ENCODE data around the gene EXD3.

Gene EXD3

GRCh38 chr9:137320555-137321384 is 102.2 kb downstream of the EXD3 start:
- Histone ChIP-seq H3K4me3 (ENCODE audit: extremely low read depth, insufficient read depth, low read length, poor library complexity, severe bottlenecking) (no peak overlapping the region), H3K4me1 (ENCODE audit: control insufficient read depth, insufficient read depth, low read length, poor library complexity, severe bottlenecking) (peaks cover 14% of the 10 kb centered on the region), H3K36me3 (ENCODE audit: control insufficient read depth, insufficient read depth, low read length) (no peaks in the 10 kb centered on the region), H3K9me3 (ENCODE audit: control insufficient read depth, low read length) (no peaks in the 10 kb centered on the region), H3K27ac (ENCODE audit: low read depth, low read length, severe bottlenecking) (peak overlapping the region; percentile 57)
- WGBS, 2 experiments (ENCODE audit: insufficient coverage in 2 of 2) = 50 to 55% methylated on average over 22 to 24 of the region's 24 CpGs

DNA sequence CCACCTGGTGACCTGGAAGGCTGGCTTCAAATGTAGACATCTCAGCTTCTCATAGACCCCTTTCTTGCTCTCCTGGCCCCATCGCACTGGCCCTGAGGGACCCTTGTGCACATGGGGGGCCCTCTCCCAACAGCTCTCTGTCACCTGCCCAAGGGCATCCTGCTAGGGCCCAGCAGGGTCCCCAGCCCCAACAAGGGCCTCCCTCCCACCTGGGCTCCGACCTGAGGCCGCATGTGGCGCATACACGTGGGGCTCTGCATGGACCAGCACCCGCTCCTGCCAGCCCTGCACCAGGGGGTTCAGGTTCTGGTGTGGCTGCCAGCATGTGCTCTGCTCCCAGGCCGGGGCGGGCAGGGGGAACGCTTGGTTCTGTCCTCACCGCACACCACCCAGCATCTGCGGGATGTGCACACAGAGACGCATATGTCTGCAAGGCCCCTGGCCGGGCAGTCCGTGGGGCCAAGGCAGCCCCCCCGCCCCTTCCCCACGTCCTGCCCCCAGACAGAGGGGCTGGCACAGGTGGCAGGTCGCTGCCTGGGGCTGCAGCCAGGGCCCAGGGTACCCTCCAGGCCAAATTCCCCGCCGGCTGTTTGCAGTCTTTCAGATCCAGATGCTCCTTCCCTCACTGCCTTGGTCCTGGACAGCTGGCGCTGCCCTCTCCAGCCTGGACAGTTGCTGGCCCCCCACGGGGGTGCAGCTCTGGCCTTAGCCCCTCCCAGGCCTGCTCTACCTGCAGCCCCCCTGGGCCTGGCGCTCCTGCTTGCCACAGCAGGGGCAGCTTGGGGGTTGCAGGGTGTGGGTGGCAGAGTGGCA is 103.0 kb downstream of the EXD3 start:
- H3K4me1 ChIP-seq (ENCODE audit: control insufficient read depth, insufficient read depth, low read length, poor library complexity, severe bottlenecking) = peaks cover 19% of the 10 kb centered on the region
- no peak overlapping the region for H3K4me3 ChIP-seq (ENCODE audit: extremely low read depth, insufficient read depth, low read length, poor library complexity, severe bottlenecking)
- H3K36me3 ChIP-seq (ENCODE audit: control insufficient read depth, insufficient read depth, low read length) = no peaks in the 10 kb centered on the region
- H3K9me3 ChIP-seq (ENCODE audit: control insufficient read depth, low read length) = no peaks in the 10 kb centered on the region
- WGBS, 2 experiments (ENCODE audit: insufficient coverage in 2 of 2) = 92 to 94% methylated on average over 21 to 22 of the region's 22 CpGs
- H3K27ac ChIP-seq (ENCODE audit: low read depth, low read length, severe bottlenecking) = no peak overlapping the region

DNA sequence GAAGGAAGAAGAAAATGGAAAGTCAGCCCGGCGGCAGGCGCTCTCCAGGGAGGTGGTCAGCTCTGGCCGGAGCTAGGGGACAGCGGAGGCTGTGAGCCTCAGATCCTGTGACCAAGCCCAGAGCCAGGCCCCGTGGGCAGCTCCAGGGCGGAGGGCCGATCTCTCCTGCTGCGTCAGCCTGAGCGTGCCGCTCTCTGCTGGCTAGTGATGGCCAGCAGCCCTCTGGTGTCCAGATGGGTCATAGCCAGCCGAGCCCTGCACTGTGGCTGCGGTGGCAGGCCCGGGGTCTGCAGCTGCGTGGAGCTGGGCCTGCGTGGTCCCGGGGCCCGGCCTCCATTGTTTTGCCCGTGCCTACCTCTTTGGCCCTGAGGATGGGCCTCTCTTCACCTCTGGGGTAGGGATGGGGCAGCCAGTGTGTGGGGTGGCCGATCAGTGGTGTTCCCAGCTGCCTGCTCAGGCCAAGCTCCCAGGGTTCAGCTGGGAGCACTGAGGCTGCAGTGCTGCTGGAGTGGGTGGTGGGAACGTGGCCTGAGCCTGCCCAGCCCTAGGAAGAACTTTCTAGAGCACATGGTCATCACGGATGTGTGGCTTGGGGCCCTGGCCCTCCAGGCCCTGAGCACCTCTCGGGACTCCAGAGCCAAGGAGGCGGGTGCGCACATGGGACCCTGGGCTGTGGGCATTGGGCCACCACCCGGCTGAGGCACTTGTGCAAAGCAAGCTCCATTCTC is 103.8 kb downstream of the EXD3 start:
- H3K27ac ChIP-seq (ENCODE audit: low read depth, low read length, severe bottlenecking) = no peak overlapping the region
- no peaks in the 10 kb centered on the region for H3K36me3 ChIP-seq (ENCODE audit: control insufficient read depth, insufficient read depth, low read length)
- WGBS, 2 experiments (ENCODE audit: insufficient coverage in 2 of 2) = 80 to 83% methylated on average over 21 to 25 of the region's 26 CpGs
- no peak overlapping the region for H3K4me3 ChIP-seq (ENCODE audit: extremely low read depth, insufficient read depth, low read length, poor library complexity, severe bottlenecking)
- peaks cover 23% of the 10 kb centered on the region for H3K4me1 ChIP-seq (ENCODE audit: control insufficient read depth, insufficient read depth, low read length, poor library complexity, severe bottlenecking)
- H3K9me3 ChIP-seq (ENCODE audit: control insufficient read depth, low read length) = no peaks in the 10 kb centered on the region

GRCh38 chr9:137318602-137319001 is 104.4 kb downstream of the EXD3 start:
- no peaks in the 10 kb centered on the region for H3K36me3 ChIP-seq (ENCODE audit: control insufficient read depth, insufficient read depth, low read length)
- 89 to 90% methylated on average over 14 to 18 of the region's 18 CpGs for WGBS, 2 experiments (ENCODE audit: insufficient coverage in 2 of 2)
- H3K4me3 ChIP-seq (ENCODE audit: extremely low read depth, insufficient read depth, low read length, poor library complexity, severe bottlenecking) = no peak overlapping the region
- no peak overlapping the region for H3K27ac ChIP-seq (ENCODE audit: low read depth, low read length, severe bottlenecking)
- H3K9me3 ChIP-seq (ENCODE audit: control insufficient read depth, low read length) = no peaks in the 10 kb centered on the region
- H3K4me1 ChIP-seq (ENCODE audit: control insufficient read depth, insufficient read depth, low read length, poor library complexity, severe bottlenecking) = peaks cover 23% of the 10 kb centered on the region

GRCh38 chr9:137317718-137318511 is 105.0 kb downstream of the EXD3 start:
- peaks cover 23% of the 10 kb centered on the region for H3K4me1 ChIP-seq (ENCODE audit: control insufficient read depth, insufficient read depth, low read length, poor library complexity, severe bottlenecking)
- no peaks in the 10 kb centered on the region for H3K9me3 ChIP-seq (ENCODE audit: control insufficient read depth, low read length)
- no peak overlapping the region for H3K4me3 ChIP-seq (ENCODE audit: extremely low read depth, insufficient read depth, low read length, poor library complexity, severe bottlenecking)
- 93 to 96% methylated on average over 15 to 19 of the region's 24 CpGs for WGBS, 2 experiments (ENCODE audit: insufficient coverage in 2 of 2)
- no peaks in the 10 kb centered on the region for H3K36me3 ChIP-seq (ENCODE audit: control insufficient read depth, insufficient read depth, low read length)
- no peak overlapping the region for H3K27ac ChIP-seq (ENCODE audit: low read depth, low read length, severe bottlenecking)

DNA sequence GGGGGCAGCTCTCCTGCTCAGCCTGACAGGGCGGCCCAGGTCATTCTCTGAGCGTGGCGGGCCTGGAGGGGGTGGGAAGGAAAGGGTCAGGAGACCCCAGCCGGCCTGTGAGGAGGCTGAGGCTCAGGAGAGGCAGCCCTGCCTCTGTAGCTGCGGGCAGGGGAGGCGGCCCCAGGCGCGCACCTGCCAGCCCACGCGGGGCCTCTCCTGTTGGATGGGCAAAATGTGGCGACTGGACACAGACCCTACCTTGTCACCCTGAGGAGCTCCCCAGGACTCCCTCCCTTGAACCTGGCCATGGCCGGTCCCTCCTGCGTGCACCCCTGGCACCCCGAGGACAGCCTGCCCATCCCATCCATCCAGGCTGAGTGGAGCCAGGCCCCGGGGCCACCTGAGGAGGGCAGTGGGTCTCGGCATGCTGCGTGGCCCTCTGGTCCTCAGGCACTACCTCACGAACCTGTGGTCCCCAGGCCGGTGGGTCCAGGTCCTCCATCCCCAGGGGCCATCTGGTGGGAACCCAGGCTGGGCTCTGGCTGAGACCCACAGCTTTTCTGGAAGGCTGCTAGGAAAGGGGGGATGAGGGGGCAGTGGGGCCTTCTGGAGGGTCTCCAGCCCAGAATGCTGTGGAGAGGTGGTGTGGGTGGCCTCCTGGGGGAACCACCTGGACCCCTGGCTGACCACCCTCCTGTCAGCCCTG is 105.8 kb downstream of the EXD3 start:
- Histone ChIP-seq H3K9me3 (ENCODE audit: control insufficient read depth, low read length) (no peaks in the 10 kb centered on the region), H3K27ac (ENCODE audit: low read depth, low read length, severe bottlenecking) (no peak overlapping the region), H3K4me1 (ENCODE audit: control insufficient read depth, insufficient read depth, low read length, poor library complexity, severe bottlenecking) (peaks cover 23% of the 10 kb centered on the region), H3K36me3 (ENCODE audit: control insufficient read depth, insufficient read depth, low read length) (no peaks in the 10 kb centered on the region), H3K4me3 (ENCODE audit: extremely low read depth, insufficient read depth, low read length, poor library complexity, severe bottlenecking) (no peak overlapping the region)
- WGBS, 2 experiments (ENCODE audit: insufficient coverage in 2 of 2) = 96 to 97% methylated on average over 17 to 19 of the region's 19 CpGs

GRCh38 chr9:137316012-137316981 is 106.7 kb downstream of the EXD3 start:
- H3K9me3 ChIP-seq (ENCODE audit: control insufficient read depth, low read length) = no peaks in the 10 kb centered on the region
- WGBS, 2 experiments (ENCODE audit: insufficient coverage in 2 of 2) = 13 to 15% methylated on average over 55 to 62 of the region's 83 CpGs
- H3K4me3 ChIP-seq (ENCODE audit: extremely low read depth, insufficient read depth, low read length, poor library complexity, severe bottlenecking) = peak overlapping the region; percentile 18
- H3K36me3 ChIP-seq (ENCODE audit: control insufficient read depth, insufficient read depth, low read length) = no peaks in the 10 kb centered on the region
- H3K4me1 ChIP-seq (ENCODE audit: control insufficient read depth, insufficient read depth, low read length, poor library complexity, severe bottlenecking) = peaks cover 23% of the 10 kb centered on the region
- H3K27ac ChIP-seq (ENCODE audit: low read depth, low read length, severe bottlenecking) = peak overlapping the region; percentile 23

GRCh38 chr9:137315581-137316011 is 107.4 kb downstream of the EXD3 start:
- Histone ChIP-seq H3K4me3 (ENCODE audit: extremely low read depth, insufficient read depth, low read length, poor library complexity, severe bottlenecking) (peak overlapping the region; percentile 18), H3K9me3 (ENCODE audit: control insufficient read depth, low read length) (no peaks in the 10 kb centered on the region), H3K4me1 (ENCODE audit: control insufficient read depth, insufficient read depth, low read length, poor library complexity, severe bottlenecking) (peaks cover 17% of the 10 kb centered on the region), H3K27ac (ENCODE audit: low read depth, low read length, severe bottlenecking) (no peak overlapping the region), H3K36me3 (ENCODE audit: control insufficient read depth, insufficient read depth, low read length) (no peaks in the 10 kb centered on the region)
- WGBS, 2 experiments (ENCODE audit: insufficient coverage in 2 of 2) = 36 to 54% methylated on average over 9 to 15 of the region's 18 CpGs

All from mesodermal cell (in vitro differentiated cells).